Keratinocyte (primary cell): Measurements from ENCODE around the gene GLYATL1. TPM values are rescaled to one million over a fixed set of nuclear protein-coding genes. Genes with fewer than 3 reads are reported as not detected.

ENCODE experiments used
- DNase-seq: peaks from one replicate; pipeline ENCODE4 v3.0.0-alpha.2; 2011; ENCODE audit warnings: low read depth, missing footprints, low spot score
- FAIRE-seq: peaks from 2 replicates; lab custom pipeline; 2011; peaks lifted over from hg19 to GRCh38; lab: Jason Lieb, UNC
- H2AFZ ChIP-seq: 2 replicates; pipeline ENCODE4 v1.6.0; 2012; ENCODE audit warnings: low read length, control low read depth, inconsistent platforms; ENCODE audit not compliant: control insufficient read depth
- H3K27ac ChIP-seq: 2 replicates; pipeline ENCODE4 v1.5.1; 2011; ENCODE audit warnings: low read length; ENCODE audit not compliant: control insufficient read depth, insufficient read depth
- H3K27me3 ChIP-seq: 3 replicates; pipeline ENCODE4 v1.6.0; 2011; ENCODE audit warnings: low read length; ENCODE audit not compliant: control insufficient read depth, insufficient read depth; ENCODE audit errors: extremely low read depth
- H3K36me3 ChIP-seq, 2 experiments: 2 replicates in 1 of 2; 3 replicates in 1 of 2; pipeline ENCODE4 v1.5.1; 2011; ENCODE audit warnings: low read length in 2 of 2, mild to moderate bottlenecking in 1 of 2; ENCODE audit not compliant: control insufficient read depth in 2 of 2, insufficient read depth in 2 of 2; ENCODE audit errors: extremely low read depth in 1 of 2
- H3K4me1 ChIP-seq: 3 replicates; pipeline ENCODE4 v1.5.1; 2011; ENCODE audit warnings: low read length; ENCODE audit not compliant: control insufficient read depth, insufficient read depth; ENCODE audit errors: extremely low read depth
- H3K4me2 ChIP-seq: 3 replicates; pipeline ENCODE4 v1.6.0; 2011; ENCODE audit warnings: low read depth, low read length; ENCODE audit not compliant: control insufficient read depth, insufficient read depth; ENCODE audit errors: extremely low read depth
- H3K4me3 ChIP-seq, 3 experiments: fragments of 200-600 bp in 1 of 3; sonication (generic) in 1 of 3; 2 replicates in 2 of 3; 3 replicates in 1 of 3; pipeline ENCODE4 v1.5.1; 2011 to 2016; ENCODE audit warnings: low read length in 3 of 3, mild to moderate bottlenecking in 3 of 3, control low read depth in 2 of 3, inconsistent platforms in 1 of 3, low read depth in 1 of 3, mixed read lengths in 1 of 3, mixed run types in 1 of 3, moderate library complexity in 1 of 3; ENCODE audit not compliant: control insufficient read depth in 2 of 3, insufficient read depth in 2 of 3; ENCODE audit errors: extremely low read depth in 1 of 3
- H3K79me2 ChIP-seq: 2 replicates; pipeline ENCODE4 v1.6.0; 2012; ENCODE audit warnings: low read length; ENCODE audit not compliant: control insufficient read depth, insufficient read depth
- H3K9ac ChIP-seq: 3 replicates; pipeline ENCODE4 v1.6.0; 2011; ENCODE audit warnings: low read length; ENCODE audit not compliant: control insufficient read depth, insufficient read depth; ENCODE audit errors: extremely low read depth
- H3K9me1 ChIP-seq: 3 replicates; pipeline ENCODE4 v1.6.0; 2011; ENCODE audit warnings: low read length; ENCODE audit not compliant: control insufficient read depth, insufficient read depth; ENCODE audit errors: extremely low read depth
- H3K9me3 ChIP-seq: 2 replicates; pipeline ENCODE4 v1.5.1; 2012; ENCODE audit warnings: low read depth, low read length; ENCODE audit not compliant: control insufficient read depth
- H4K20me1 ChIP-seq: 3 replicates; pipeline ENCODE4 v1.6.0; 2011; ENCODE audit warnings: low read length; ENCODE audit not compliant: control insufficient read depth, insufficient read depth; ENCODE audit errors: extremely low read depth
- EZH2 ChIP-seq: IDR thresholded peaks from one replicate; pipeline ENCODE4 v1.6.1; 2012; ENCODE audit warnings: inconsistent platforms, mild to moderate bottlenecking, low read length, moderate library complexity
- dilution Hi-C: fragments of 300-500 bp; cut with MboI; formaldehyde crosslinking; loops from one replicate; pipeline ENCODE4 v1.7.0; 2020; ENCODE audit warnings: low sequenced_read_pairs; ENCODE audit not compliant: extremely low pct_ligation_motif_present
- polyA plus RNA-seq, 5 experiments: library from polyadenylated mRNA; depleted of rRNA in 3 of 5; stranded (reverse) in 3 of 5; stranded (forward) in 1 of 5; unstranded in 1 of 5; fragments of >200 nt; gene quantifications; 1 replicate in 1 of 5; 2 replicates in 3 of 5; 3 replicates in 1 of 5; pipeline versions ENCODE4 v1.2.1 to v1.2.3, GENCODE V29; 2011 to 2012; ENCODE audit warnings: missing spikeins in 2 of 5, low read depth in 1 of 5, low replicate concordance in 1 of 5
- TF ChIP-seq, protein P1 (sequence below), 3 experiments: IDR thresholded peaks in 1 of 3; conservative IDR thresholded peaks in 1 of 3; optimal IDR thresholded peaks in 1 of 3; 2 replicates in 2 of 3; 3 replicates in 1 of 3; pipeline versions ENCODE3 to v1.5.1; 2011; ENCODE audit warnings: low read length in 3 of 3, mild to moderate bottlenecking in 3 of 3, moderate library complexity in 2 of 3, control low read depth in 1 of 3, inconsistent platforms in 1 of 3; ENCODE audit not compliant: insufficient read depth in 2 of 3; ENCODE audit errors: extremely low read depth in 1 of 3

The GLYATL1 gene
- polyA plus RNA-seq, 1 donor (not counting 4 experiments of a cell fraction or from before 2014, with no cell fraction given): 0.26 TPM

GRCh38 chr11:58902881-58903280 is 36.4 kb upstream of the GLYATL1 start:
- no peaks in the 10 kb centered on the region for H3K36me3 ChIP-seq
- no peak overlapping the region for H3K4me2 ChIP-seq
- no peak overlapping the region for H3K27ac ChIP-seq

DNA sequence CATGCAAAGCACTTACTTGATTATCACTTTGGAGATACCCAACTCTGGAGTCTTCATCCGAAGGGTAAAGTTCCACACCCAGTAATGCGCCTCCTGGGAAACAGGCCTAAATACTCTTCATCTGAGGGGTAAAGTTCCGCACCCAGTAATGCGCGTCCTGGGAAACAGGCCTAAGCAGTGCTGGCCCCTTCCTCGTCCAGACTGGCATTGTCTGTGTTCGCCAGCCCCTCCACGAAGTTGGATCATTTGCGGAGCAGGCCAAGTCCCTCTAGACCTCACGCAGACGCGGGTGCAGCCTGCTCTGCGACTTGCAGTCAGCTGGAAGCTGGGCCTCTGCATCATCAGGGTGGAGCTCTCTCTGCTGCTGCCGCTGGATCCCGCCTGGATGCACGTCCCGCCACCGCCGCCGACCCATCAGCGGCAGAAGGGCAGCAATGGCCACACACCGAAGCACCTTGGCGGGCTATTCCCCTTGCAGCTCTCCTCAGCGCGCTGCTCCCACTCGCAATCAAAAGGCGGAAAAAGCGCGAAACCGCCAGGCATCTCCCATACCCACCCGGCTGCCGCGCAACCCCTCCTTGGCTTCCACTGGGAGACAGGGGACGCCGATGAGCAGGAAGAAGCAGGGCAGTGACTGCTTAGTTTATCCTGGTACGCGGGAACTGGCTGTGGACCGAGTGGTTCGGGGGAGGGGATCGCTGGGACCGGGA is 34.1 kb upstream of the GLYATL1 start:
- Histone ChIP-seq H4K20me1 (no peaks in the 10 kb centered on the region), H3K9me1 (no peaks in the 10 kb centered on the region), H3K27ac (no peak overlapping the region), H3K27me3 (no peaks in the 10 kb centered on the region), H3K4me3 (peak overlapping the region; percentile 20 to 63 (median 62)), H3K79me2 (no peaks in the 10 kb centered on the region), H3K9ac (peak overlapping the region; percentile 53), H3K9me3 (no peaks in the 10 kb centered on the region), H3K4me1 (peaks cover 8% of the 10 kb centered on the region), H2AFZ (peak overlapping the region; percentile 93), H3K4me2 (peak overlapping the region; percentile 77), H3K36me3 (no peaks in the 10 kb centered on the region)
- FAIRE-seq: peak; percentile 51
- no peak for DNase-seq
- dilution Hi-C loops: no loop called here
- no peak for TF ChIP-seq EZH2
- TF ChIP-seq, protein P1, sequence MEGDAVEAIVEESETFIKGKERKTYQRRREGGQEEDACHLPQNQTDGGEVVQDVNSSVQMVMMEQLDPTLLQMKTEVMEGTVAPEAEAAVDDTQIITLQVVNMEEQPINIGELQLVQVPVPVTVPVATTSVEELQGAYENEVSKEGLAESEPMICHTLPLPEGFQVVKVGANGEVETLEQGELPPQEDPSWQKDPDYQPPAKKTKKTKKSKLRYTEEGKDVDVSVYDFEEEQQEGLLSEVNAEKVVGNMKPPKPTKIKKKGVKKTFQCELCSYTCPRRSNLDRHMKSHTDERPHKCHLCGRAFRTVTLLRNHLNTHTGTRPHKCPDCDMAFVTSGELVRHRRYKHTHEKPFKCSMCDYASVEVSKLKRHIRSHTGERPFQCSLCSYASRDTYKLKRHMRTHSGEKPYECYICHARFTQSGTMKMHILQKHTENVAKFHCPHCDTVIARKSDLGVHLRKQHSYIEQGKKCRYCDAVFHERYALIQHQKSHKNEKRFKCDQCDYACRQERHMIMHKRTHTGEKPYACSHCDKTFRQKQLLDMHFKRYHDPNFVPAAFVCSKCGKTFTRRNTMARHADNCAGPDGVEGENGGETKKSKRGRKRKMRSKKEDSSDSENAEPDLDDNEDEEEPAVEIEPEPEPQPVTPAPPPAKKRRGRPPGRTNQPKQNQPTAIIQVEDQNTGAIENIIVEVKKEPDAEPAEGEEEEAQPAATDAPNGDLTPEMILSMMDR (optimal IDR thresholded peaks at IDR 0.05 in 1 of 3, IDR thresholded peaks at IDR 0.05 in 1 of 3, conservative IDR thresholded peaks at IDR 0.05 in 1 of 3; ENCODE audit: extremely low read depth in 1 of 3, insufficient read depth in 2 of 3, low read length in 3 of 3): peak in 2 of 3 experiments; percentile 6 to 44

More at GRCh38 chr11:58902881-58903280, 36.4 kb upstream of the GLYATL1 start:
- DNase-seq: no peak
- H3K9me1 ChIP-seq: no peaks in the 10 kb centered on the region
- no peak for FAIRE-seq
- H3K4me3 ChIP-seq: no peak overlapping the region
- no peaks in the 10 kb centered on the region for H3K79me2 ChIP-seq
- H3K9ac ChIP-seq: no peak overlapping the region
- no peaks in the 10 kb centered on the region for H3K9me3 ChIP-seq
- no peaks in the 10 kb centered on the region for H3K27me3 ChIP-seq
- dilution Hi-C loops: no loop called here
- H2AFZ ChIP-seq: no peak overlapping the region
- no peaks in the 10 kb centered on the region for H4K20me1 ChIP-seq
- TF ChIP-seq, protein P1 (optimal IDR thresholded peaks at IDR 0.05 in 1 of 3, IDR thresholded peaks at IDR 0.05 in 1 of 3, conservative IDR thresholded peaks at IDR 0.05 in 1 of 3; ENCODE audit: extremely low read depth in 1 of 3, insufficient read depth in 2 of 3, low read length in 3 of 3): no peak
- TF ChIP-seq EZH2: no peak
- peaks cover 8% of the 10 kb centered on the region for H3K4me1 ChIP-seq
